HepG2 (cell line): Measurements from ENCODE around the gene SLC16A5. TPM values are rescaled to one million over a fixed set of nuclear protein-coding genes. Genes with fewer than 3 reads are reported as not detected.

Experiments
- ATAC-seq: fragments of 200-7000 bp; cut with Tn5 transposase; 3 replicates; pipeline ENCODE4 v1.9.1; 2020; ENCODE audit warnings: mild to moderate bottlenecking, moderate library complexity
- BruUV-seq: library from RNA; stranded (reverse); fragments of 400-500 nt; replicated peaks from 2 replicates; lab custom pipeline; 2021; lab: Mats Ljungman, UMichigan
- CTCF ChIA-PET: fragments of 300-600 bp; formaldehyde crosslinking; extraction: SDS; loops from one replicate; lab custom pipeline; 2021; ENCODE audit warnings: low total read pairs, inconsistent platforms, low intra/inter-chr PET ratio; lab: Yijun Ruan, JAX
- POLR2A ChIA-PET: fragments of 350-600 bp; sonication (Branson Sonifier 250); formaldehyde crosslinking; loops from one replicate; lab custom pipeline; 2020; ENCODE audit warnings: antibody characterized with exemption, inconsistent platforms; lab: Yijun Ruan, JAX
- DNase-seq: peaks from one replicate; pipeline ENCODE4 v3.0.0-alpha.2; 2015; ENCODE audit warnings: low spot score
- FAIRE-seq: peaks from 3 replicates; lab custom pipeline; 2011; peaks lifted over from hg19 to GRCh38; lab: Jason Lieb, UNC
- H2AFZ ChIP-seq: one replicate; pipeline ENCODE4 v1.6.1; 2011; ENCODE audit warnings: low read length, inconsistent platforms
- H3K27ac ChIP-seq: fragments of 300-600 bp; 3 replicates; pipeline ENCODE4 v1.8.0; 2011; ENCODE audit warnings: mixed run types, mild to moderate bottlenecking, mixed read lengths, low read length, inconsistent platforms; ENCODE audit not compliant: insufficient read depth; ENCODE audit errors: extremely low read length
- H3K27me3 ChIP-seq, 2 experiments: fragments of 200-600 bp in 1 of 2; 2 replicates in 1 of 2; 3 replicates in 1 of 2; pipeline versions ENCODE4 v1.6.0 to v1.8.0; 2011; ENCODE audit warnings: low read length in 2 of 2, mild to moderate bottlenecking in 2 of 2, moderate library complexity in 2 of 2, inconsistent platforms in 1 of 2; ENCODE audit not compliant: insufficient read depth in 2 of 2, control insufficient read depth in 1 of 2
- H3K36me3 ChIP-seq, 2 experiments: fragments of 200-600 bp in 1 of 2; replicated peaks in 1 of 2; 2 replicates in 1 of 2; 3 replicates in 1 of 2; pipeline versions ENCODE4 v1.5.1 to v1.8.0; 2011; ENCODE audit warnings: low read length in 2 of 2, inconsistent platforms in 1 of 2; ENCODE audit not compliant: insufficient read depth in 2 of 2, control insufficient read depth in 1 of 2
- H3K4me1 ChIP-seq: 2 replicates; pipeline ENCODE4 v1.5.1; 2012; ENCODE audit warnings: low read length, inconsistent platforms; ENCODE audit not compliant: insufficient read depth
- H3K4me2 ChIP-seq: 2 replicates; pipeline ENCODE4 v1.6.0; 2011; ENCODE audit warnings: low read depth, low read length, inconsistent platforms
- H3K4me3 ChIP-seq, 3 experiments: fragments of 200-600 bp in 1 of 3; sonication (generic), shearing (Covaris generic) in 1 of 3; replicated peaks in 1 of 3; 2 replicates each; pipeline ENCODE4 v1.5.1; 2011 to 2016; ENCODE audit warnings: low read length in 3 of 3, inconsistent platforms in 2 of 3, low read depth in 2 of 3, mild to moderate bottlenecking in 2 of 3, control low read depth in 1 of 3, mixed read lengths in 1 of 3; ENCODE audit not compliant: insufficient read depth in 1 of 3
- H3K79me2 ChIP-seq: one replicate; pipeline ENCODE4 v1.6.1; 2011; ENCODE audit warnings: low read length, inconsistent platforms; ENCODE audit not compliant: insufficient read depth
- H3K9ac ChIP-seq: 2 replicates; pipeline ENCODE4 v1.6.0; 2011; ENCODE audit warnings: mild to moderate bottlenecking, low read depth, low read length, inconsistent platforms; ENCODE audit not compliant: insufficient read depth
- H3K9me3 ChIP-seq: 2 replicates; pipeline ENCODE4 v1.5.1; 2012; ENCODE audit warnings: mild to moderate bottlenecking, low read length
- H4K20me1 ChIP-seq: 2 replicates; pipeline ENCODE4 v1.6.0; 2011; ENCODE audit warnings: inconsistent platforms, mild to moderate bottlenecking, low read length, moderate library complexity; ENCODE audit not compliant: insufficient read depth
- ARID3A ChIP-seq: IDR thresholded peaks from 2 replicates; pipeline ENCODE4 v1.6.1; 2012; ENCODE audit warnings: low read depth, low read length, improper control_type of control experiment
- CC2D1A ChIP-seq: sonication (generic); formaldehyde crosslinking; IDR thresholded peaks from 2 replicates; pipeline ENCODE4 v1.8.1; 2023; ENCODE audit warnings: mild to moderate bottlenecking, missing genetic modification reagents
- RAD21 ChIP-seq: fragments of 450-650 bp; formaldehyde crosslinking; IDR thresholded peaks from 2 replicates; pipeline ENCODE4 v1.5.0; 2020; ENCODE audit warnings: mild to moderate bottlenecking
- RCOR2 ChIP-seq: IDR thresholded peaks from 2 replicates; pipeline ENCODE4 v1.6.1; 2016; ENCODE audit warnings: missing biosample characterization, missing genetic modification reagents
- SAP130 ChIP-seq: IDR thresholded peaks from 2 replicates; pipeline ENCODE4 v1.6.1; 2016; ENCODE audit warnings: low read depth
- ZBTB7A ChIP-seq: sonication (generic); formaldehyde crosslinking; IDR thresholded peaks from 2 replicates; pipeline ENCODE4 v1.8.0; 2022; ENCODE audit warnings: mild to moderate bottlenecking, missing genetic modification reagents
- ZNF768 ChIP-seq: sonication (generic); formaldehyde crosslinking; IDR thresholded peaks from 2 replicates; pipeline ENCODE4 v1.4.0; 2020; ENCODE audit warnings: missing genetic modification reagents
- WGBS: methylation state at CpG from one replicate; pipeline ENCODE4 v1.1.6; 2017; ENCODE audit warnings: low lambda C conversion rate; 5-methylcytosine and 5-hydroxymethylcytosine counted together
- in situ Hi-C: cut with HindIII; loops from 2 replicates; pipeline ENCODE4 v1.10.0; 2017; ENCODE audit warnings: low pct_unique_long_range_greater_than_20kb; ENCODE audit not compliant: extremely low pct_ligation_motif_present
- intact Hi-C: fragments of 100-400 bp; cut with micrococcal nuclease; formaldehyde crosslinking; loops from one replicate; pipeline ENCODE4 v1.10.0; 2022; ENCODE audit not compliant: unreplicated experiment
- polyA plus RNA-seq, 8 experiments: library from polyadenylated mRNA; depleted of rRNA in 3 of 8; stranded (reverse) in 7 of 8; unstranded in 1 of 8; fragments of >200 nt; fragmentation: Illumina TruSeq in 4 of 8; extraction: Trizol in 4 of 8; gene quantifications; 2 replicates each; pipeline versions ENCODE4 v1.2.1 to v1.2.3, GENCODE V29; 2011 to 2016; ENCODE audit warnings: low read depth in 4 of 8, missing spikeins in 1 of 8, mixed read lengths in 1 of 8; ENCODE audit not compliant: insufficient read depth in 1 of 8
- total RNA-seq, 5 experiments: library from RNA; depleted of rRNA; stranded (reverse); fragments of >200 nt; fragmentation: Illumina TruSeq; extraction: Trizol; gene quantifications; 2 replicates each; pipeline ENCODE4 v1.2.3, GENCODE V29; 2016; ENCODE audit warnings: low read depth in 1 of 5
- TF ChIP-seq, protein P1 (sequence below): sonication (generic); formaldehyde crosslinking; IDR thresholded peaks from 2 replicates; pipeline ENCODE4 v1.4.0; 2020; ENCODE audit warnings: missing genetic modification reagents, borderline replicate concordance
- TF ChIP-seq, protein P2 (sequence below): IDR thresholded peaks from 2 replicates; pipeline ENCODE4 v1.6.1; 2016; ENCODE audit warnings: missing compliant biosample characterization, missing genetic modification reagents, borderline replicate concordance

Gene SLC16A5
- total and polyA plus RNA-seq, 2 of the 13 experiments (the other 11 are each of a cell fraction or from before 2014, with no cell fraction given): 0.69 to 5.6 TPM

DNA sequence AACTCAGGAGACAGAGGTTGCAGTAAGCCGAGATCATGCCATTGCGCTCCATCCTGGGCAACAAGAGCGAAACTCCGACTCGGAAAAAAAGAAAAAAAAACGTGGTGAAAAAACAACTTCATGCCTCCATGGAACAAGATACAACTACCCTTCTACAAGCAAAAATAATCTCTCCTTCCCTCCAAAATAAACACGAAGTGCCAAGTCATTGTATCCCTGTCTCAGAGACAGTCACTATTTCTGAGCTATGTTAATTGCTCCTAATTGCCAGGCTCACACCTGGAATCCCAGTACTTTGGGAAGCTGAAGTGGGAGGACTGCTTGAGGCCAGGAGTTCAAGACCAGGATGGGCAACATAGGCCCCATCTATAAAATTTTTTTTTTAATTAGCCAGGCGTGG, 19.0 kb upstream of the SLC16A5 start:
- intact Hi-C loops: loop anchor here (1.0 kb wide), 1 partner anchor 44 kb away; no protein-coding TSS in a partner anchor
- no TSS peak for BruUV-seq
- in situ Hi-C loops: no loop called here
- Histone ChIP-seq H3K79me2 (no peaks in the 10 kb centered on the region), H4K20me1 (no peaks in the 10 kb centered on the region), H3K9me3 (no peaks in the 10 kb centered on the region), H3K36me3 (peaks cover 1 to 9% of the 10 kb centered on the region in 2 experiments; a peak in 4 of 5 replicates), H3K27me3 (peaks cover 0 to 3% of the 10 kb centered on the region in 2 experiments; a peak in 2 of 5 replicates), H3K4me3 (no peak overlapping the region), H3K27ac (no peak overlapping the region), H2AFZ (no peak overlapping the region), H3K4me2 (no peak overlapping the region), H3K9ac (no peak overlapping the region), H3K4me1 (peaks cover 26% of the 10 kb centered on the region)
- DNase-seq (no peak), ATAC-seq (no peak), FAIRE-seq (no peak)
- WGBS: 64% methylated on average over 8 of the region's 8 CpGs
- TF ChIP-seq CC2D1A (CRISPR knock-in tag) (no peak), RCOR2 (CRISPR knock-in tag) (no peak)
- ChIA-PET CTCF (interaction anchor here (1.6 to 1.8 kb wide), 2 partner anchors 42 to 45 kb away, joined by 6 read pairs; partner anchors contain the start of gene ARMC7), POLR2A (interaction anchor here (0.8 to 1.5 kb wide), 2 partner anchors 45 to 57 kb away, joined by 3 read pairs; no protein-coding TSS in a partner anchor)

DNA sequence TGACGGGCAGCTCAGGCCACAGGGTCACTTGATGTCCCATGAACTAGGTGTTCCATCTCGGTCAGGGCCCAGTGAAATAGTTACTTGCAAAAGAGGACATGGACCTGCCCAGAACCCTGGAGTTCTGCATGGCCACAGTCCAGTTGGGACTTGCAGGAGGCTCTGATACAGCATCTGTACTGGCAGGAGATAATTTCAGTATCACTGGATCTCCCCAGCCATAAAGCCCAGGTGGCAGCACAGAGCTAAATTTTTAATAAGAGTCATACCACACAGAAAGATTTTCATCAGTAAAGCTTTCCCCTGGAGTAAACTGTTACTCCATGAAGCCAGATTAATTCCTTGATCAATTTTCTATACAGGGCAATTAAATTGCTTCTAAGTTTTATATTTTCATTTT, 18.0 kb upstream of the SLC16A5 start:
- no peak for FAIRE-seq
- Histone ChIP-seq H3K27ac (no peak overlapping the region), H3K36me3 (no peaks in the 10 kb centered on the region; a peak in 2 of 5 replicates), H2AFZ (no peak overlapping the region), H3K9ac (no peak overlapping the region), H3K27me3 (peaks cover 0 to 14% of the 10 kb centered on the region in 2 experiments; a peak in 3 of 5 replicates), H3K4me1 (peaks cover 36% of the 10 kb centered on the region), H3K4me2 (no peak overlapping the region), H3K4me3 (no peak overlapping the region), H3K79me2 (no peaks in the 10 kb centered on the region), H4K20me1 (no peaks in the 10 kb centered on the region), H3K9me3 (no peaks in the 10 kb centered on the region)
- no peak for DNase-seq
- in situ Hi-C loops: no loop called here
- ChIA-PET CTCF (interaction anchor here (0.9 to 1.8 kb wide), 5 partner anchors 26 to 61 kb away, joined by 3 to 7 read pairs (median 6); partner anchors contain the start of gene ARMC7), POLR2A (interaction anchor here (0.8 to 1.6 kb wide), 7 partner anchors 8 to 61 kb away, joined by 3 to 7 read pairs (median 4); partner anchors contain the start of genes ARMC7 and SLC16A5)
- intact Hi-C loops: loop anchor here (5.0 kb wide), 1 partner anchor 38 kb away; the partner anchor contains the start of gene ARMC7
- peak; percentile 22; the same call in 1 of the 3 replicates for ATAC-seq
- 42% methylated on average over 2 of the region's 2 CpGs for WGBS
- BruUV-seq: no TSS peak
- TF ChIP-seq ZNF768 (no peak), RAD21 (CRISPR knock-in tag) (peak; percentile 52; the same call in 1 of the 2 replicates), SAP130 (peak; percentile 38), ARID3A (peak; percentile 84), ZBTB7A (no peak)
- TF ChIP-seq, protein P1, sequence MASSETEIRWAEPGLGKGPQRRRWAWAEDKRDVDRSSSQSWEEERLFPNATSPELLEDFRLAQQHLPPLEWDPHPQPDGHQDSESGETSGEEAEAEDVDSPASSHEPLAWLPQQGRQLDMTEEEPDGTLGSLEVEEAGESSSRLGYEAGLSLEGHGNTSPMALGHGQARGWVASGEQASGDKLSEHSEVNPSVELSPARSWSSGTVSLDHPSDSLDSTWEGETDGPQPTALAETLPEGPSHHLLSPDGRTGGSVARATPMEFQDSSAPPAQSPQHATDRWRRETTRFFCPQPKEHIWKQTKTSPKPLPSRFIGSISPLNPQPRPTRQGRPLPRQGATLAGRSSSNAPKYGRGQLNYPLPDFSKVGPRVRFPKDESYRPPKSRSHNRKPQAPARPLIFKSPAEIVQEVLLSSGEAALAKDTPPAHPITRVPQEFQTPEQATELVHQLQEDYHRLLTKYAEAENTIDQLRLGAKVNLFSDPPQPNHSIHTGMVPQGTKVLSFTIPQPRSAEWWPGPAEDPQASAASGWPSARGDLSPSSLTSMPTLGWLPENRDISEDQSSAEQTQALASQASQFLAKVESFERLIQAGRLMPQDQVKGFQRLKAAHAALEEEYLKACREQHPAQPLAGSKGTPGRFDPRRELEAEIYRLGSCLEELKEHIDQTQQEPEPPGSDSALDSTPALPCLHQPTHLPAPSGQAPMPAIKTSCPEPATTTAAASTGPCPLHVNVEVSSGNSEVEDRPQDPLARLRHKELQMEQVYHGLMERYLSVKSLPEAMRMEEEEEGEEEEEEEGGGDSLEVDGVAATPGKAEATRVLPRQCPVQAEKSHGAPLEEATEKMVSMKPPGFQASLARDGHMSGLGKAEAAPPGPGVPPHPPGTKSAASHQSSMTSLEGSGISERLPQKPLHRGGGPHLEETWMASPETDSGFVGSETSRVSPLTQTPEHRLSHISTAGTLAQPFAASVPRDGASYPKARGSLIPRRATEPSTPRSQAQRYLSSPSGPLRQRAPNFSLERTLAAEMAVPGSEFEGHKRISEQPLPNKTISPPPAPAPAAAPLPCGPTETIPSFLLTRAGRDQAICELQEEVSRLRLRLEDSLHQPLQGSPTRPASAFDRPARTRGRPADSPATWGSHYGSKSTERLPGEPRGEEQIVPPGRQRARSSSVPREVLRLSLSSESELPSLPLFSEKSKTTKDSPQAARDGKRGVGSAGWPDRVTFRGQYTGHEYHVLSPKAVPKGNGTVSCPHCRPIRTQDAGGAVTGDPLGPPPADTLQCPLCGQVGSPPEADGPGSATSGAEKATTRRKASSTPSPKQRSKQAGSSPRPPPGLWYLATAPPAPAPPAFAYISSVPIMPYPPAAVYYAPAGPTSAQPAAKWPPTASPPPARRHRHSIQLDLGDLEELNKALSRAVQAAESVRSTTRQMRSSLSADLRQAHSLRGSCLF (CRISPR knock-in tag): no peak
- TF ChIP-seq, protein P2, sequence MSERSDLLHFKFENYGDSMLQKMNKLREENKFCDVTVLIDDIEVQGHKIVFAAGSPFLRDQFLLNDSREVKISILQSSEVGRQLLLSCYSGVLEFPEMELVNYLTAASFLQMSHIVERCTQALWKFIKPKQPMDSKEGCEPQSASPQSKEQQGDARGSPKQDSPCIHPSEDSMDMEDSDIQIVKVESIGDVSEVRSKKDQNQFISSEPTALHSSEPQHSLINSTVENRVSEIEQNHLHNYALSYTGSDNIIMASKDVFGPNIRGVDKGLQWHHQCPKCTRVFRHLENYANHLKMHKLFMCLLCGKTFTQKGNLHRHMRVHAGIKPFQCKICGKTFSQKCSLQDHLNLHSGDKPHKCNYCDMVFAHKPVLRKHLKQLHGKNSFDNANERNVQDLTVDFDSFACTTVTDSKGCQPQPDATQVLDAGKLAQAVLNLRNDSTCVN: no peak
